ENCODE data around the gene BAD.
A peak's percentile ranks its signal among the peaks of the same experiment; 100 is the strongest.

Gene BAD

GRCh38 chr11:64295760-64296159, 11.3 kb upstream of the BAD start:
- DNase-seq, result no peak

- no peak for DNase-seq
These were observed 10.3 kb upstream of the BAD start for GRCh38 chr11:64294774-64295173.

GRCh38 chr11:64292460-64293254, 8.2 kb upstream of the BAD start:
- peak; percentile 26 for DNase-seq

- DNase-seq, result peak; percentile 18
These were observed 7.4 kb upstream of the BAD start for GRCh38 chr11:64291752-64292459.

GRCh38 chr11:64291262-64291751, 6.8 kb upstream of the BAD start, which contains the start of gene KCNK4:
Gene KCNK4, plus strand, starts transcription at chr11:64291302. Its CDS starts 1,717 bp downstream, at chr11:64293019.
- peak; percentile 30 for DNase-seq

GRCh38 chr11:64290352-64291261, 6.1 kb upstream of the BAD start:
- DNase-seq, result peak; percentile 20

GRCh38 chr11:64289002-64289564, 4.6 kb upstream of the BAD start:
- DNase-seq, result peak; percentile 17

GRCh38 chr11:64288353-64288750, 3.9 kb upstream of the BAD start:
- no peak for DNase-seq

GRCh38 chr11:64287676-64288352, 3.3 kb upstream of the BAD start:
- DNase-seq, result peak; percentile 20

- peak; percentile 20 for DNase-seq
These were observed 2.3 kb upstream of the BAD start for GRCh38 chr11:64286801-64287159.

GRCh38 chr11:64285885-64286800, 1.7 kb upstream of the BAD start:
- peak; percentile 56 for DNase-seq

GRCh38 chr11:64284962-64285884, 758 bp upstream of the BAD start, which contains the start of gene GPR137:
Gene GPR137, plus strand, starts transcription at chr11:64285848. Its CDS starts 677 bp downstream, at chr11:64286525.
- peak; percentile 91 for DNase-seq

GRCh38 chr11:64283092-64283491, 1.4 kb downstream of the BAD start:
- no peak for DNase-seq

GRCh38 chr11:64281957-64282770, 2.3 kb downstream of the BAD start:
- no peak for DNase-seq

- no peak for DNase-seq
These were observed 5.8 kb downstream of the BAD start for GRCh38 chr11:64278576-64279190.

GRCh38 chr11:64276653-64277431, 7.6 kb downstream of the BAD start:
- no peak for DNase-seq

GRCh38 chr11:64275841-64276240, 8.6 kb downstream of the BAD start:
- no peak for DNase-seq
